H9 (cell line): ENCODE results near the gene BHLHE40. TPM values are rescaled to one million over a fixed set of nuclear protein-coding genes. Genes with fewer than 3 reads are reported as not detected.

Experiments used
- DNase-seq: peaks from one replicate; pipeline ENCODE4 v3.0.0-alpha.2; 2017
- H2AFZ ChIP-seq: one replicate; pipeline ENCODE4 v1.6.1; 2013; ENCODE audit warnings: mild to moderate bottlenecking, low read length, control low read depth, moderate library complexity
- H2AK5ac ChIP-seq: 2 replicates; pipeline ENCODE4 v1.6.1; 2013; ENCODE audit warnings: low read length, control low read depth, mixed read lengths; ENCODE audit not compliant: insufficient read length
- H2BK120ac ChIP-seq: one replicate; pipeline ENCODE4 v1.6.1; 2013; ENCODE audit warnings: low read depth, mild to moderate bottlenecking, low read length, control low read depth, inconsistent platforms; ENCODE audit not compliant: poor library complexity, severe bottlenecking
- H2BK12ac ChIP-seq: 2 replicates; pipeline ENCODE4 v1.6.1; 2013; ENCODE audit warnings: low read length, control low read depth, mixed read lengths, low read depth; ENCODE audit not compliant: insufficient read length
- H2BK15ac ChIP-seq: 2 replicates; pipeline ENCODE4 v1.6.1; 2013; ENCODE audit warnings: low read depth, low read length, control low read depth
- H2BK20ac ChIP-seq: one replicate; pipeline ENCODE4 v1.6.1; 2013; ENCODE audit warnings: low read depth, mild to moderate bottlenecking, low read length, control low read depth, inconsistent platforms; ENCODE audit not compliant: poor library complexity, severe bottlenecking
- H2BK5ac ChIP-seq: 2 replicates; pipeline ENCODE4 v1.6.1; 2013; ENCODE audit warnings: low read length, control low read depth, mixed read lengths; ENCODE audit not compliant: insufficient read length
- H3K14ac ChIP-seq: 2 replicates; pipeline ENCODE4 v1.6.1; 2013; ENCODE audit warnings: low read length, control low read depth; ENCODE audit not compliant: insufficient read depth
- H3K18ac ChIP-seq: 2 replicates; pipeline ENCODE4 v1.6.1; 2013; ENCODE audit warnings: low read depth, mild to moderate bottlenecking, mixed read lengths, low read length, control low read depth; ENCODE audit not compliant: insufficient read length
- H3K23ac ChIP-seq: 2 replicates; pipeline ENCODE4 v1.6.1; 2013; ENCODE audit warnings: low read length, control low read depth, mixed read lengths, low read depth; ENCODE audit not compliant: insufficient read length
- H3K23me2 ChIP-seq: 2 replicates; pipeline ENCODE4 v1.6.1; 2013; ENCODE audit warnings: low read depth, mild to moderate bottlenecking, mixed read lengths, low read length, control low read depth; ENCODE audit not compliant: insufficient read length, poor library complexity, severe bottlenecking
- H3K27ac ChIP-seq: 2 replicates; pipeline ENCODE4 v1.5.1; 2013; ENCODE audit warnings: low read length, control low read depth, mixed read lengths, low read depth; ENCODE audit not compliant: insufficient read length
- H3K27me3 ChIP-seq: 2 replicates; pipeline ENCODE4 v1.6.1; 2013; ENCODE audit warnings: low read length, control low read depth, inconsistent platforms; ENCODE audit not compliant: insufficient read depth
- H3K4ac ChIP-seq: 2 replicates; pipeline ENCODE4 v1.6.1; 2013; ENCODE audit warnings: low read depth, mild to moderate bottlenecking, control low read depth, inconsistent platforms, low read length, moderate library complexity
- H3K4me1 ChIP-seq: 2 replicates; pipeline ENCODE4 v1.6.1; 2013; ENCODE audit warnings: low read length, control low read depth, inconsistent platforms; ENCODE audit not compliant: insufficient read depth
- H3K4me2 ChIP-seq: 2 replicates; pipeline ENCODE4 v1.6.1; 2013; ENCODE audit warnings: low read length, control low read depth, mixed read lengths; ENCODE audit not compliant: insufficient read length, insufficient read depth
- H3K56ac ChIP-seq: 2 replicates; pipeline ENCODE4 v1.6.1; 2013; ENCODE audit warnings: low read depth, mild to moderate bottlenecking, mixed read lengths, low read length, control low read depth; ENCODE audit not compliant: insufficient read length
- H3K79me1 ChIP-seq: 2 replicates; pipeline ENCODE4 v1.6.1; 2013; ENCODE audit warnings: low read depth, mild to moderate bottlenecking, moderate library complexity, low read length, control low read depth, inconsistent platforms; ENCODE audit not compliant: insufficient read depth, poor library complexity, severe bottlenecking
- H3K79me2 ChIP-seq: 2 replicates; pipeline ENCODE4 v1.6.1; 2013; ENCODE audit warnings: low read length, control low read depth, inconsistent platforms; ENCODE audit not compliant: insufficient read depth
- H3K9ac ChIP-seq: 2 replicates; pipeline ENCODE4 v1.6.1; 2013; ENCODE audit warnings: low read length, control low read depth, mixed read lengths; ENCODE audit not compliant: insufficient read length; ENCODE audit errors: extremely low read depth
- H3K9me3 ChIP-seq: one replicate; pipeline ENCODE4 v1.6.1; 2013; ENCODE audit warnings: low read depth, low read length, inconsistent platforms; ENCODE audit not compliant: control insufficient read depth
- H3T11ph ChIP-seq: one replicate; pipeline ENCODE4 v1.6.1; 2013; ENCODE audit warnings: mild to moderate bottlenecking, low read length, control low read depth, inconsistent platforms
- H4K20me1 ChIP-seq: one replicate; pipeline ENCODE4 v1.6.1; 2013; ENCODE audit not compliant: control insufficient read depth, insufficient read length, insufficient read depth
- H4K5ac ChIP-seq: 2 replicates; pipeline ENCODE4 v1.6.1; 2013; ENCODE audit warnings: low read depth, mild to moderate bottlenecking, mixed read lengths, low read length, control low read depth; ENCODE audit not compliant: insufficient read length
- H4K8ac ChIP-seq: replicated peaks from 2 replicates; pipeline ENCODE4 v1.6.1; 2013; ENCODE audit warnings: low read length, control low read depth, mixed read lengths, low read depth; ENCODE audit not compliant: insufficient read length
- H4K91ac ChIP-seq: 2 replicates; pipeline ENCODE4 v1.6.1; 2013; ENCODE audit warnings: low read depth, mild to moderate bottlenecking, moderate library complexity, mixed read lengths, low read length, control low read depth; ENCODE audit not compliant: insufficient read length
- H3K27ac Mint-ChIP-seq, 3 experiments: 2 replicates in 2 of 3; 3 replicates in 1 of 3; pipeline ENCODE4 v1.8.0; 2020 to 2021; ENCODE audit warnings: mixed read lengths in 3 of 3, mild to moderate bottlenecking in 1 of 3, moderate library complexity in 1 of 3
- H3K27me3 Mint-ChIP-seq: 2 replicates; pipeline ENCODE4 v1.8.0; 2021; ENCODE audit warnings: low read depth, mild to moderate bottlenecking, moderate library complexity, mixed read lengths
- H3K36me3 Mint-ChIP-seq, 3 experiments: 2 replicates in 2 of 3; 3 replicates in 1 of 3; pipeline ENCODE4 v1.8.0; 2020 to 2021; ENCODE audit warnings: low read depth in 3 of 3, mixed read lengths in 3 of 3; ENCODE audit not compliant: insufficient read depth in 1 of 3
- H3K4me1 Mint-ChIP-seq, 2 experiments: 2 replicates each; pipeline ENCODE4 v1.8.0; 2020; ENCODE audit warnings: mixed read lengths in 2 of 2
- H3K4me3 Mint-ChIP-seq, 2 experiments: 2 replicates in 1 of 2; 3 replicates in 1 of 2; pipeline ENCODE4 v1.8.0; 2020 to 2021; ENCODE audit warnings: mild to moderate bottlenecking in 2 of 2, mixed read lengths in 2 of 2, moderate library complexity in 1 of 2
- H3K9me3 Mint-ChIP-seq, 2 experiments: 2 replicates in 1 of 2; 3 replicates in 1 of 2; pipeline ENCODE4 v1.8.0; 2020; ENCODE audit warnings: mild to moderate bottlenecking in 2 of 2, mixed read lengths in 2 of 2, moderate library complexity in 1 of 2
- CTCF ChIP-seq: fragments of 200-600 bp; sonication (generic); conservative IDR thresholded peaks from 3 replicates; pipeline ENCODE4 v1.8.0; 2021; ENCODE audit warnings: antibody characterized with exemption, mild to moderate bottlenecking
- WGBS: extraction: QIAGEN DNeasy Blood & Tissue Kit; methylation state at CpG from one replicate; pipeline ENCODE4 v1.1.7; 2013; ENCODE audit warnings: missing lambda C conversion rate, low lambda C conversion rate, mixed read lengths; ENCODE audit not compliant: insufficient read length; ENCODE audit errors: extremely low coverage; 5-methylcytosine and 5-hydroxymethylcytosine counted together
- total RNA-seq: library from RNA; stranded (reverse); gene quantifications from 2 replicates; pipeline ENCODE4 v1.2.1, GENCODE V29; 2021

Gene BHLHE40
- total RNA-seq, 1 experiment from 2014 or later = 4.1 TPM

- no CpG with 5 or more reads among the region's 6 CpGs for WGBS
- Histone ChIP-seq H3K23me2 (no peaks in the 10 kb centered on the region), H3K9me3 (no peaks in the 10 kb centered on the region), H4K20me1 (no peaks in the 10 kb centered on the region), H2BK15ac (no peak overlapping the region), H2AFZ (no peak overlapping the region), H4K8ac (no peak overlapping the region), H2BK12ac (no peak overlapping the region), H2AK5ac (no peak overlapping the region), H3K9ac (no peak overlapping the region), H3K4ac (no peak overlapping the region), H2BK5ac (no peak overlapping the region), H3K79me2 (no peaks in the 10 kb centered on the region), H3K18ac (no peak overlapping the region), H3T11ph (no peak overlapping the region), H2BK20ac (no peak overlapping the region), H3K27me3 (no peaks in the 10 kb centered on the region), H3K14ac (no peak overlapping the region), H4K91ac (no peak overlapping the region), H3K56ac (no peak overlapping the region), H3K4me2 (no peak overlapping the region), H3K23ac (no peak overlapping the region), H3K27ac (no peak overlapping the region), H3K79me1 (no peaks in the 10 kb centered on the region), H3K4me1 (no peaks in the 10 kb centered on the region), H2BK120ac (no peak overlapping the region), H4K5ac (no peak overlapping the region)
- Mint-ChIP-seq H3K27ac (no peak overlapping the region), H3K9me3 (no peaks in the 10 kb centered on the region), H3K27me3 (peaks cover 8% of the 10 kb centered on the region), H3K4me3 (no peak overlapping the region), H3K4me1 (peaks cover 9 to 16% of the 10 kb centered on the region in 2 experiments), H3K36me3 (no peaks in the 10 kb centered on the region)
- no peak for TF ChIP-seq CTCF
- no peak for DNase-seq
Observed at GRCh38 chr3:4992118-4992517, 12.9 kb downstream of the BHLHE40 start.
